ENCODE data around the gene TAL2.
"Not testable (repeated sequence)": the region's sequence is repeated elsewhere in the genome, so short reads cannot be mapped to it uniquely, and the experiment has no call there.

Gene TAL2

GRCh38 chr9:105676351-105676923, 14.2 kb downstream of the TAL2 start:
- DNase-seq, result no peak

- DNase-seq, result no peak
Observed at GRCh38 chr9:105678163-105678562, 15.9 kb downstream of the TAL2 start.

GRCh38 chr9:105678781-105679180, 16.5 kb downstream of the TAL2 start:
- DNase-seq, result no peak

GRCh38 chr9:105679257-105680022, 17.2 kb downstream of the TAL2 start:
- DNase-seq, result no peak

- DNase-seq, result no peak
Observed at GRCh38 chr9:105681313-105681712, 19.1 kb downstream of the TAL2 start.

GRCh38 chr9:105681724-105682123, 19.5 kb downstream of the TAL2 start:
- no peak for DNase-seq

GRCh38 chr9:105683688-105684275, 21.5 kb downstream of the TAL2 start:
- DNase-seq, result no peak

GRCh38 chr9:105686936-105687335, 24.7 kb downstream of the TAL2 start:
- no peak for DNase-seq

- no peak for DNase-seq
Observed at GRCh38 chr9:105690742-105691141, 28.5 kb downstream of the TAL2 start.

- DNase-seq, result no peak
Observed at GRCh38 chr9:105693435-105694189, 31.4 kb downstream of the TAL2 start.

- DNase-seq, result peak; percentile 72
Observed at GRCh38 chr9:105694190-105694847, 32.1 kb downstream of the TAL2 start, which contains the start of gene TMEM38B. Gene TMEM38B (plus strand): TSS chr9:105694541. CDS start chr9:105694661, 120 bp downstream.

GRCh38 chr9:105694848-105695581, 32.8 kb downstream of the TAL2 start:
- DNase-seq, result peak; percentile 29

- no peak for DNase-seq
Observed at GRCh38 chr9:105696219-105696793, 34.0 kb downstream of the TAL2 start.

GRCh38 chr9:105697871-105698270, 35.6 kb downstream of the TAL2 start:
- DNase-seq, result no peak

- DNase-seq, result no peak
Observed at GRCh38 chr9:105698348-105698870, 36.2 kb downstream of the TAL2 start.

- no peak for DNase-seq
Observed at GRCh38 chr9:105700668-105701067, 38.4 kb downstream of the TAL2 start.

GRCh38 chr9:105701145-105701544, 38.9 kb downstream of the TAL2 start:
- no peak for DNase-seq

GRCh38 chr9:105702207-105702606, 40.0 kb downstream of the TAL2 start:
- DNase-seq, result no peak

- not testable (repeated sequence) for DNase-seq
Observed at GRCh38 chr9:105703638-105704037, 41.4 kb downstream of the TAL2 start.

GRCh38 chr9:105706156-105706555, 43.9 kb downstream of the TAL2 start:
- no peak for DNase-seq

GRCh38 chr9:105708405-105708804, 46.1 kb downstream of the TAL2 start:
- no peak for DNase-seq

- no peak for DNase-seq
Observed at GRCh38 chr9:105710638-105711037, 48.4 kb downstream of the TAL2 start.
